Ammon's horn (tissue), 1 donor: ENCODE measurements around the gene NXN.
A peak's percentile ranks its signal among the peaks of the same experiment; 100 is the strongest.
"Not testable (repeated sequence)": the region's sequence is repeated elsewhere in the genome, so short reads cannot be mapped to it uniquely, and the experiment has no call there.

Experiments
- DNase-seq: peaks from one replicate; pipeline ENCODE4 v3.0.0-alpha.2; 2016; ENCODE audit warnings: low spot score

Gene NXN

GRCh38 chr17:917941-918740 lies 61.4 kb downstream of the NXN start:
- DNase-seq, result no peak

- no peak for DNase-seq
Measured at GRCh38 chr17:917391-917811, 62.2 kb downstream of the NXN start.

- DNase-seq, result no peak
Measured at GRCh38 chr17:916315-916714, 63.3 kb downstream of the NXN start.

DNA sequence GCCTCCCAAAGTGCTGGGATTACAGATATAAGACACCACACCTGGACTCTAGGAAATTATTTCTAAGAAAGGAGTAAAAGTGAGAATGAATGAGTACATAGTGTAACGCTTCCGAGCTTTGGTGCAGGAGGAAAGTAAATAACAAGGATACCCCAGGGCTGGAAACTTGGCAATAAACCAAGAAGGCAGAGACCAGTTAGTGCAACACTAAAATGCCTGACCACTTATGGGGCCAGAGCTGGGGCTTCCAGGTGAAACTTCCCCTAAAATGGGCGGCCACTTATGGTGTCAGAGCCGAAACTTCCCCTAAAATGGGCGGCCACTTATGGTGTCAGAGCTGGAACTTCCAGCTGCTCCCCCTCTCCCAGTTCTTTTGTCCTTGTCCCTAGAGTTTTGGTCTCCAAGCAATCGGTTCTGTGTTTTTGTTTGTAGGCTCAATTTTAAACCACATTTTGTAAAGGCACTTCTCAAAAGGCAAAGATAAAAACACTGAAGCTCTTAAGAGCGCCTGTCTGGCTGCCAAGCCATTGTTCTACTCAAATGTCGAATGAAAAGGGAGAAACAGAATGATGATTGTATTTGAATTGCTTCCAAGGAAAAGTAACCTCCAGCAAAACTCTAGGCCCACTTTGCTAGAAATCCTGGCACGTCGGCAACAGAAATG lies 63.9 kb downstream of the NXN start:
- peak; percentile 33 for DNase-seq

- no peak for DNase-seq
Measured at GRCh38 chr17:914561-914960, 65.0 kb downstream of the NXN start.

GRCh38 chr17:913207-913606 lies 66.4 kb downstream of the NXN start:
- no peak for DNase-seq

- no peak for DNase-seq
Measured at GRCh38 chr17:909642-910323, 69.8 kb downstream of the NXN start.

- no peak for DNase-seq
Measured at GRCh38 chr17:907725-908124, 71.9 kb downstream of the NXN start.

GRCh38 chr17:905708-906107 lies 73.9 kb downstream of the NXN start:
- not testable (repeated sequence) for DNase-seq

- DNase-seq, result no peak
Measured at GRCh38 chr17:903691-904481, 75.7 kb downstream of the NXN start.

- DNase-seq, result no peak
Measured at GRCh38 chr17:902463-902862, 77.1 kb downstream of the NXN start.

- DNase-seq, result no peak
Measured at GRCh38 chr17:901964-902363, 77.6 kb downstream of the NXN start.

- DNase-seq, result no peak
Measured at GRCh38 chr17:901191-901950, 78.2 kb downstream of the NXN start.

DNA sequence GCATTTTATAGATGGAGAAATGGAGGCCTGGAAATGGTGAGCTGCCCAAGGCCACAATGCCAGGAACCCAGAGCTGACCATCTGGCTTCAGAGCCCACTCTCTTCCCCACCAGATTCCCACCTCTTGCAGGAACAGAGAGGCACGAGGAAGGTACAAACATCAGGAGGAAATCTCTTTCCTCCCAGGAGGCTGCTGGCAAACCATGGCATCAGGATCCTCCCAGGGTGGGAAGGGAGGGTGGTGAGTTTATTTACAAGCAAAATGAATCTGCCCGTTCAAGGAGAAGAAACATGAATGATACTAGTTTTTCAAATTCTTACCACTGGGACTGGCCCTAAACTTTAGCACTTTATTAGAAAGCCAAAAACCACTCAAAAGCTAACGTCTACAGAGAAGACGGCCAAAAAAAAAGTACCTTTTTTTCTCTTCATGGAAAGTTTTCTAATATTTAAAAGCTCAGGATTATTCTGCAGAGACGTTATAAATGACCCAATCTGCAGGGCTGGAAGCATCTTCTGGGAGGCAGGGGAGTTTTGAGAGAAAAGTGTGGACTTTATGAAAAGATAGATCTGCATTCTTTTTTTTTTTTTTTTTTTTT lies 79.1 kb downstream of the NXN start:
- DNase-seq, result no peak

DNA sequence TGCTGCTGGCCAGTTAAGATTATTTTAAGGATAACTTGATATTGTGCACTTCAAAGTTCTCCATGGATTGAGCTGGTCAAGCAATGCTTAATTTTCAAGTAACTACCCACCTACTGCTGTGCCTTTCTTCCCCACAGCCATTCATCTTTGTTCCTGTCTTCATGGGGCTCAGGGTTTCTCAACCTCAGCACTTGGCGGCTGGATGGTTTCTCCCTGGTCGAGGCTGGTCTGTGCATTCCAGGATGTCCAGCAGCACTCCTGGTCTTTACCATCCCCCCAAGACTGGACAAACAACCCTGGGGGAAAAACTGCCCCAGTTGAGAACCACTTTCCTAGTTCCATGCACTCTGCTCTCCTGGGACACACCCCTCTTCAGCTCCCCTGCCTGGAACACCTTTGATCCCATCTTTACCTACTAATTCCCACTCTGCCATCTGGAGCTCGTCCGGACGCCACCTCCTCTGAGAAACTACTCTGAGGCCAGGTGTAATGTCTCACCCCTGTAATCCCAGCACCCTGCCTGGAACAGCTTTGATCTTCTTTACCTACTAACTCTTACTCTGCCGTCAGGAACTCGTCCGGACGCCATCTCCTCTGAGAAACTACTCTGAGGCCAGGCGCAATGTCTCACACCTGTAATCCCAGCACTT lies 81.5 kb downstream of the NXN start:
- no peak for DNase-seq

- no peak for DNase-seq
Measured at GRCh38 chr17:896953-897661, 82.5 kb downstream of the NXN start.

DNA sequence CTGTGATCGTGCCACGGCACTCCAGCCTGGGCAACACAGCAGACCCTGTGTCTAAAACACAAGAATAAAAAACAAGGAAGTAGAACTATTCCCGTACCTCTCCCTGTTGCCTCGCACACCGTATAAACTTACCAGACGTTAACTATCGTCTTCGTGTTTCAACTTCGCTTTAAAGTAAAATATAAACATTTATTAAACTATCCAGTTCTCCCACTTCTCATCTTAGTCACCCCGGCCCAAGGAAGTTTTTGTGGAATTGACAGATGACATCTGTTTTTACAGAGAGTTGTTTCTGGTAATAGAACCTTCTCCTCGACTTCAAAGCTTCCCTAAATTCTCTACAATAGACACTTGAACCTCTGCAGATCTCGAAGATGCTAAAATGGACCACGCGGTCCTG lies 83.1 kb downstream of the NXN start:
- DNase-seq, result no peak

GRCh38 chr17:892958-893357 lies 86.6 kb downstream of the NXN start:
- no peak for DNase-seq

- no peak for DNase-seq
Measured at GRCh38 chr17:888998-889441, 90.6 kb downstream of the NXN start.
